ELF-1 (cell line): ENCODE data around the gene CD36.

Experiments used
- DNase-seq: peaks from one replicate; pipeline ENCODE4 v3.0.0-alpha.2; 2016; ENCODE audit warnings: low read depth, low spot score

The CD36 gene

DNA sequence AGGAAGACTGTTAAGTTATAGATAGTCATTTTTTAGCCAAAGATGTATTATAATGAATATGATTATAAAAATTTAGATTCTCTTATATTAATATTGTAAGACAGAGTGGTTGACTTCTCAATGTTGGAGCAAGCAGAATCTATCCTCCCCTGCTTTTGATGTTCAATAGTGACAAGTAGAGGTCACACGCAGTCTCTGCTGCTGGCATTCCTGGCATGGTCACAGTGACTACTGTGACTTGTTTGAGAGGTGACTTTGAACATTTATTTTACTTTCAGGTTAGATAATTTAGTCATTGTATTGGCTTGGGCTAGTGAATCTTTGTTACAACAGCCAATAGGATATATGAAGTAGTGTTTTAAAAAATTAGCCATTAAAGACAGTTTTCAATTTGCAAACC lies 13.7 kb upstream of the CD36 start:
- DNase-seq = no peak

GRCh38 chr7:80629023-80629422 lies 9.4 kb upstream of the CD36 start:
- peak; percentile 14 for DNase-seq

DNA sequence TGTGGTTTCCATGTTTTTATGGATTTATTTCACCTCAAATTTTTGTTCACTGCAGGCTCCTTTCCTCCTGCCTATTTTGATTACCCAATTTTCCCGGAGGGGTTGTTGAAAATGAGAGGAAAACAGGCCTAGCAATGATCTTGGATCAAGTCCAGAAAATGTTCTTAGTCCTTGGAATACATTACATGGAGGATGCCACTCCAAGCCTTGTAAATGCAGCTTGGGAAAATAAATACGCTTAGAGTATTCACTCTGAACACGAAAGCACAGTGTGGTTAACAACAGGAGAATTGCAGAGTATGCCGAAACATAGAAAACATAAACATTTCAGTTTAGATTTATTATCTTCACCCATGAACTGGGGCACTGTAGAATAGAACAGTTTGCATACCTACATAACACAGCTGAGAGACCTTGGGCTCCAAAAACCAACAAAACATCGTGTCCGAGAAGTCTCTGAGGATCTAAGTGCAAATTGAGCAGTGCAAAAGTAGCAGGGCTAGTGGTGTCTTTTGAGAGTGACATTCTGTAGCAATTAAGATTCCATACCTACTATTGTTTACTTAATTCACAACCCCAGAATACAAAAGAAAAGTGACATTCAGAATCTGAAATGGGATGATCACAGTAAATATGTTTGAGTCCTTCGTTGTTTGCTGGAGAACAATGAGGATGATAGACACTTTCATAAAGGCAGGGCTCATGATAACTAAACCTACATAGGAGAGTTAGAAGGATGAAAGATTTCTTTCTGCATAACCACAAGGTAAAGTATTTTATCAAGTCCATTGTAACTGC lies 7.6 kb upstream of the CD36 start:
- no peak for DNase-seq

GRCh38 chr7:80631421-80631820 lies 7.0 kb upstream of the CD36 start:
- no peak for DNase-seq

GRCh38 chr7:80632139-80632538 lies 6.3 kb upstream of the CD36 start:
- no peak for DNase-seq

DNA sequence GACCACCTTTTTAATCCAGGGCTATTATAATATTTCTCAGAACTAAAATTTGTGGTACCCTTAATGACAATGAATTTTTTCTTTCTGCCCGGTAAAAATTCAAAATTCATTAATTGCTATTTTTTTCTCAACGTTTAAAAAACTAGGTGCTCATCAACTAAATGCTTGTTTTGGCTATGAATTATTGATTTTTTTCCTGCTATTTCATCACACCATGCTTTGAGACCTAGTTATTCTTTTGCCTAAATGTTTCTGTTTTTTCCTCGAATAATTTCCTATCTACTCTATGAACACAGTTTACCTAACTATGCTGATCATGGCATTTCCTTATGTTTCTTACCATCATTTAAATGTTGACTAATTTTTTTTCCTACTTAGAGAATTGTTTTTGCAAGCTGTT lies 5.6 kb upstream of the CD36 start:
- DNase-seq = no peak

- DNase-seq = no peak
Observed at GRCh38 chr7:80634505-80634904, 3.9 kb upstream of the CD36 start.

DNA sequence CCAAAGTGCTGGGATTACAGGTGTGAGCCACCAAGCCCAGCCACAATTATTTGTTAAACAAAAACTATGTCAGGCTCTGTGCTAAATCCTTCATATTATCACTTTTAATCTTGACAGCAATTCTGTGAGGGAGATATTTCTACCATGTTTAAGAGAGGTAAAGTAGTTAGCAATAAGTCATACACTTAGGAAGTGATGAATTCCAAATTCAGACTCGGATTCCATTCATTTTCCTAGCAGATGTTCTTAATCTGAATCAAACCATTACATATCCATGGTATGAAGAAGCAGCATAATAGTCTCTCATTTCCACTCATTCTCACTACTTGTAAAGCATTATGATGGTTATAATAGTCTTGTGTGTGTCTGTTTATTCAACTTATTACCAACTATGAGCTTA lies 2.9 kb upstream of the CD36 start:
- no peak for DNase-seq

DNA sequence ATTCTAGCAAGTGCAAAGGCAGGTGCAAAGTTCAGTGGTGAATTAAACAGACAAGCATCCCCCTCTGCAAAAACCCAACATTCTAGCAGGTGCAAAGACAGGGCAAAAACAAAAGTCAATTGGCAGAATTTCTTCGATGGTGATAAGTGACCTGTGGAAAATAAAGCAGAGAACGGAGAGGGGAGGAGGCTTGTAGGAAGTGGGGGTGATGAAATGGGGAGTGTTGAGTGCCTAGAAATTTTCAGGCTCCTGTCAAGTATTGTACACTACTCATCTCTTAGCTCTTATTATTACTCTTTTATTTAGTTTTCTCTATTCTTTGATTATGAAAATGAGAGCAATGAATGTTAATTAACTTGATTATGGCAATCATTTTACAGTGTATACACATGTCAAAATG lies 2.4 kb upstream of the CD36 start:
- DNase-seq = no peak

GRCh38 chr7:80636709-80637108 lies 1.7 kb upstream of the CD36 start:
- DNase-seq = no peak

DNA sequence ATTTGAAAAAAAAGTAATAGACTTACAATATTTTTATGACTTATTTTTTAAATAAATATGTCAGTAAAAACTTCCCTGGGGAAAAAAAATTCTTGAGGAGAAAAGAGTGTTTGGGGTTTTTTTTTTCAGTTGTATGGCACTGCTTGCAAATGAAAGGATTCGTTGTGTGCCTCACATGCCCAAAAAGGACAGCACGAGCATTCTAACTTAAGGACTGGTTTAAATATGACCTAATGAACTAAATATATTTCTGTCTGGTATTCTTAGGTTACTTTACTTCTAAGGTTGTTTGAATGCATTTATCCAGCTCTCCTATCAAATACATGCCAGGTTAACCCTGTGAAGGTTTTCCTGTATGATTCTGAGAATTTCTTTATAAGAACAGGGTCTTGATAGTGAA lies 988 bp upstream of the CD36 start:
- no peak for DNase-seq

- DNase-seq = no peak
Observed at GRCh38 chr7:80639011-80639410, 569 bp downstream of the CD36 start.

GRCh38 chr7:80640846-80641245 lies 2.4 kb downstream of the CD36 start:
- DNase-seq = no peak

GRCh38 chr7:80641548-80641947 lies 3.1 kb downstream of the CD36 start:
- DNase-seq = no peak

GRCh38 chr7:80642871-80643270 lies 4.4 kb downstream of the CD36 start:
- no peak for DNase-seq

DNA sequence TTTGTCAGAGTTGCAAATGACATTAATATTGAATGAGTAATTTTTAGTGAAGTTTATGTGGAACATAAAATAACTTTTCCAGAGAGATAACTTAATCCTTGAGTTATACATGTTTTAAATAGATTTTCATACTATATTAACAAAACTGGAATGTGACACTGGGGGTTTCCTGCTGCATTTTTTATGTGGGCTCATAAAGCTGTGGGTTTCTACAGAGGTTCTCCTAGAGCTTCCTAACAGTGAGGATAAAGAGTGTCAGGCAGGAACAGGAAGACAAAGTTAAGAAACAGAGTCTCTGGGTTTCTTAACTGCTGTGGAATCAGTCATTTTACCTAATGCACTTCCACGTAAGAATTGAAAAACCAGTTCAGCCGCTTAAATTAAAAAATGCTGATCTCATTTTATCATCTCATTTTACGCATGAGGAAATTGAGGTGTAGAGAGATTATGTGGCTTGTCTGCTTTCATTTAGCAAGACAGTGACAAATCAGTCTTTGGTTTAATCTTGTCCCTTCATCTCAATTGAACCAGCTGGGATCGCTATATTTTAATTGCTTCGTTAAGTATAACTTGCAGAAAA lies 5.0 kb downstream of the CD36 start:
- no peak for DNase-seq

- no peak for DNase-seq
Observed at GRCh38 chr7:80644054-80644453, 5.6 kb downstream of the CD36 start.

DNA sequence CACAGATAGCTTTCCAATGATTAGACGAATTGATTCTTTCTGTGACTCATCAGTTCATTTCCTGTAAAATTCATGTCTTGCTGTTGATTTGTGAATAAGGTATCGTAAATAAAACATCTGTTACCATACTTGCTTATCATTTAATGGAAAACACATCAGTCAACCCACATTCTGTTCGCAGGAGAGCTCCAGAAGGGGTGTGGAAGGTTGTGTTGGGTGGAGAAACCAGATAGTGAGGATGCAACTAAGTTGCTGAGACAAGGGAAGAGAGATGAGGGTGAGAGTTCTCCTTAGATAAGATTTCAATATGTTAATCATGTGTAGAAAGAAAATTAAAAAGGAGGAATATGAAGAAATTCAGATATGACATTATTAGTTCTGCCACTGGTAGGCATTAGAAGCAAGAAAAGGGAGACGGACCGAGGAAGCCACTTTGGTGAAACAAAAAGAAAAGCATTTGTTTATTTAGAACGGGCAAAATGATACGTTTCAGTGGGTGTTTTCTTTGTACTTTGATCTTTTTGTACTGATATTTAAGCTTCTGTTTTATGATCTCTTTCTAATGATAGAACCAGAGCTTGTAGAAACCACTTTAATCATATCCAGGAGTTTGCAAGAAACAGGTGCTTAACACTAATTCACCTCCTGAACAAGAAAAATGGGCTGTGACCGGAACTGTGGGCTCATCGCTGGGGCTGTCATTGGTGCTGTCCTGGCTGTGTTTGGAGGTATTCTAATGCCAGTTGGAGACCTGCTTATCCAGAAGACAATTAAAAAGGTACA lies 7.8 kb downstream of the CD36 start:
- DNase-seq = no peak

DNA sequence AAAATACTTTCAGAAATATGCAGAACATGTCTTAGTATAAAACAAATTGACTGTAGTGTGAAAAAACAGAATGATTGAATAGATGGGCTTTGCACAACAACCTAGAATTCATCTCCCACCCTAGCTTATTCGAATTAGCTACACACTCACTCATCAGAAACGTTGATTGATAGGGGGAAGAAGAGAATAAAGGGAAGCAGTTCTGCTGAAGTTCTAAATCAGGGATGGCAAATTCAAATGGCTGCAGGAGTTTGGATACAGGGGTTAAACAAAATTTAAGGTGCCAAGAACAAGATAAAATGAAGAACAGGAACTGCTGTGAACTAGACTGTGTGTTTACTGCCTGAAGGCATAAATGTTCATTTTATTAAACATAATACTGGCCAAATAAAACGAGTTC lies 9.0 kb downstream of the CD36 start:
- DNase-seq = no peak

DNA sequence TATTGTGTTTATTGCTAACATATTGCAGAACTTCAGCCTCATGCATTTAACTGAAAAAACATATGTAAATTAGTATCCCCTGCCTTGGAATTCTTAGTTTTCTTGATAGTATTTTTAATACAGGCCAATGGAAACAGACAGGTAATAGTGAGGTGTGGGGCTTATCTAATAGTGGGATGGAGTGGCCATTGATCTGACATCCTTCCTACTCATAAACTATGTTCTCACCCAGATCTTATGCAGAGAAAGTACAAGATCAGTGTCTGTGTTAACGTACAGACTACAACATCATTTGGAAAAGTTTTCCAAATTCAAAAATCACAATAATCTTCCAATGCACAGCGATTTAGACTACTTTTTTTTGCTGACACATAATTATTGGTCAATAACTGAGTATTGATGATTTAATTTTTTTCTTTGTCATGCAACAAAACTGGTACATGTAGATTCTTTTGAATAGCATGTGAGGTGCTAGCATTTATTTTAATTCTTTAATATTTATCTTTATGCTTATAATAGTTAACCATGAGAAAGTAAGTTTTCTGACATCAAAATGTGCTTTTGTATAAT lies 9.7 kb downstream of the CD36 start:
- no peak for DNase-seq

- DNase-seq = no peak
Observed at GRCh38 chr7:80649011-80649410, 10.6 kb downstream of the CD36 start.

DNA sequence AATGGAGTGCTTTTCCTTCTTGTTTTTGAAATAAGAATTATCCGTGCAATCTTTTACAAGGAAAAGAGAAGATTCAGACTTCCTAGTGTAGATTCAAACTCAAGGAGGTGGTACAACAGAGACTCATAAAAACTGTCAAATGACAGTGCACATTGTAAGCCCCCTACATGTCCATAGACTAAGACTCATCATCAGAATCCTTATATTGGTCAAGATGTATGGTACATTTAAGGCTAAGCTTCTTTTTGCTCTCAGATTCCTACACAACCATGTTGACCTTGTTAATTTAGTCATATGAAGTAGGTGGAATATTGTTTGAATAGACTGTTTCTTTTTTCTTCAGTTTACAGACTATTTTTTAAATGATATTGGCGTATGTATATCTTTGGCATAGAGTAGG lies 11.6 kb downstream of the CD36 start:
- DNase-seq = no peak

DNA sequence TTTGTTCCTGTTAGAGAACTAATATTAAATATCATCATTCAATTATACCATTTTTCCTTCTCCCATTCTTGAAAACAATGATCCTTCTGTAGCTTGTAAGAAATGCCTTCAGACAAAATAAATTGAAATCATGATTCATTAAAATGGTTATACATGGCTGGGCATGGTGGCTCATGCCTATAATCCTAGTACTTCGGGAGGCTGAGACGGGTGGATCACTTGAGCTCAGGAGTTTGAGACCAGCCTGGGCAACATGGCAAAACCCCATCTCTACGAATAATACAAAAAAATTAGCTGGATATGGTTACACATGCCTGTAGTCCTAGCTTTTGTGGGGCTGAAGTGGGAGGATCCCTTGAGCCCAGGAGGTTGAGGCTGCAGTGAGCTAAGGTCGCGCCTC lies 13.0 kb downstream of the CD36 start:
- DNase-seq = no peak
